Memory B cell (primary cell): ENCODE results near the gene HSPA4L.
A peak's percentile ranks its signal among the peaks of the same experiment; 100 is the strongest.

Source experiments
- ATAC-seq: fragments of 150-1000 bp; cut with Tn5 transposase; 2 replicates; pipeline ENCODE4 v1.10.0; 2021; ENCODE audit warnings: low read depth, mild to moderate bottlenecking, moderate library complexity
- DNase-seq, 2 donors: peaks; one replicate each; pipeline ENCODE4 v3.0.0; 2022; ENCODE audit warnings: low spot score in 2 of 2
- H3K27ac Mint-ChIP-seq: one replicate; pipeline ENCODE4 v1.8.0; 2022; ENCODE audit warnings: mild to moderate bottlenecking, moderate library complexity, mixed read lengths
- H3K27me3 Mint-ChIP-seq: one replicate; pipeline ENCODE4 v1.8.0; 2022; ENCODE audit warnings: mixed read lengths
- H3K36me3 Mint-ChIP-seq: one replicate; pipeline ENCODE4 v1.8.0; 2022; ENCODE audit warnings: mild to moderate bottlenecking, mixed read lengths
- H3K4me1 Mint-ChIP-seq: one replicate; pipeline ENCODE4 v1.8.0; 2022; ENCODE audit warnings: mixed read lengths
- H3K4me3 Mint-ChIP-seq: one replicate; pipeline ENCODE4 v1.8.0; 2022; ENCODE audit warnings: mild to moderate bottlenecking, moderate library complexity, mixed read lengths
- H3K9me3 Mint-ChIP-seq: one replicate; pipeline ENCODE4 v1.8.0; 2022; ENCODE audit warnings: mixed read lengths

HSPA4L gene

GRCh38 chr4:127782275-127783025 lies at the start of gene HSPA4L:
TSS of gene HSPA4L (plus strand) at chr4:127782322. CDS start at chr4:127782551, 229 bp downstream.
- peak within 1 kb of the TSS; percentile 92 for H3K4me3 Mint-ChIP-seq
- H3K4me1 Mint-ChIP-seq, result peaks cover 10% of the 10 kb centered on the region
- peak within 1 kb of the TSS; percentile 52 for H3K27ac Mint-ChIP-seq
- peaks cover 15% of the 10 kb centered on the region for H3K27me3 Mint-ChIP-seq
- peaks cover 2% of the 10 kb centered on the region for H3K36me3 Mint-ChIP-seq
- no peaks in the 10 kb centered on the region for H3K9me3 Mint-ChIP-seq
- ATAC-seq (peak; percentile 62), DNase-seq (peak; percentile 39 to 45)

DNA sequence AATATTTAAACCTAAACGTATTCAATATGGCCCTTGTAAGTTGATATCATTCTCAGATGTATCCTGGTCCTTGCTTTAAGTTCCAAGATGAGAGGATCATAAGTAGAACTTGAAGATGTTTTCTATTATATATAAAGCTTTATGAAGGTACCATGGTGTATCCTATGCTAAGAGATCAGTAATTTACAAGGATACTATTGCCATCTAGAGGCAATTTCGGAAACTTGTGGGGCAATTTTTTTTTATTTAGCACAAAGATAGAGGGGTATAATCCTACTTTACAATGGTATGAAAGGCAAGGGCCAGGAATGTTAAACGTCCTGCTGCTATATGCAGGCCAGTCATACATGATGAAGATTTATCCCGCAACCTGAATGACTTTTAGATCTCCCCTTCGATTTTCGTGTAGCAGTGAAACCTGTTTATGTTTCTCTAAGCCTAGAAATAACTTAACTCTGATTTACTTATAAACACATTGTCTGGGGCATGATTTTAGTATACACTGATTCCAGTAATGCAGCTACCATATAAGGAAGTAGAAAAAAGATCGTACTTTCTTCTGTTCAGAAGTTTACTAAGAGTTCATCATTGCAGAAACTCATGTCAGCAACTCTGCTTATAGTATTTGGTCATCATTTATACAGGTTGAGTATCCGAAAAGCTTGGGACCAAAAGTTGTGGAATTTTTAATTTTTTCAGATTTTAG lies 49.3 kb upstream of the HSPA4L start:
- H3K4me3 Mint-ChIP-seq, result no peak overlapping the region
- no peaks in the 10 kb centered on the region for H3K36me3 Mint-ChIP-seq

GRCh38 chr4:127734976-127735375 lies 47.1 kb upstream of the HSPA4L start:
- no peak overlapping the region for H3K4me3 Mint-ChIP-seq
- H3K27me3 Mint-ChIP-seq, result no peaks in the 10 kb centered on the region
- ATAC-seq (no peak), DNase-seq (no peak)
- no peak overlapping the region for H3K27ac Mint-ChIP-seq
- H3K4me1 Mint-ChIP-seq, result no peaks in the 10 kb centered on the region
- H3K9me3 Mint-ChIP-seq, result no peaks in the 10 kb centered on the region
- no peaks in the 10 kb centered on the region for H3K36me3 Mint-ChIP-seq

More for the DNA sequence above, 49.3 kb upstream of the HSPA4L start:
- Mint-ChIP-seq H3K27me3 (no peaks in the 10 kb centered on the region), H3K4me1 (no peaks in the 10 kb centered on the region), H3K9me3 (no peaks in the 10 kb centered on the region), H3K27ac (no peak overlapping the region)
- DNase-seq (no peak), ATAC-seq (no peak)

GRCh38 chr4:127737295-127737694 lies 44.8 kb upstream of the HSPA4L start:
- DNase-seq (no peak), ATAC-seq (no peak)
- Mint-ChIP-seq H3K4me3 (no peak overlapping the region), H3K4me1 (no peaks in the 10 kb centered on the region), H3K36me3 (no peaks in the 10 kb centered on the region), H3K27me3 (no peaks in the 10 kb centered on the region), H3K27ac (no peak overlapping the region), H3K9me3 (peaks cover 3% of the 10 kb centered on the region)

- DNase-seq, result no peak
- ATAC-seq, result no peak
- Mint-ChIP-seq H3K4me3 (no peak overlapping the region), H3K9me3 (peaks cover 7% of the 10 kb centered on the region), H3K27me3 (peaks cover 6% of the 10 kb centered on the region), H3K36me3 (no peaks in the 10 kb centered on the region), H3K27ac (no peak overlapping the region), H3K4me1 (no peaks in the 10 kb centered on the region)
These were observed 40.9 kb upstream of the HSPA4L start for GRCh38 chr4:127741247-127741646.

GRCh38 chr4:127747883-127748282 lies 34.2 kb upstream of the HSPA4L start:
- ATAC-seq (no peak), DNase-seq (no peak)
- peaks cover 11% of the 10 kb centered on the region for H3K27me3 Mint-ChIP-seq
- H3K4me1 Mint-ChIP-seq, result no peaks in the 10 kb centered on the region
- no peak overlapping the region for H3K27ac Mint-ChIP-seq
- no peak overlapping the region for H3K4me3 Mint-ChIP-seq
- H3K9me3 Mint-ChIP-seq, result no peaks in the 10 kb centered on the region
- no peaks in the 10 kb centered on the region for H3K36me3 Mint-ChIP-seq

GRCh38 chr4:127748957-127749356 lies 33.2 kb upstream of the HSPA4L start:
- DNase-seq (no peak), ATAC-seq (no peak)
- Mint-ChIP-seq H3K4me1 (no peaks in the 10 kb centered on the region), H3K36me3 (no peaks in the 10 kb centered on the region), H3K4me3 (no peak overlapping the region), H3K27ac (no peak overlapping the region), H3K9me3 (peaks cover 3% of the 10 kb centered on the region), H3K27me3 (peaks cover 11% of the 10 kb centered on the region)

- DNase-seq (no peak), ATAC-seq (no peak)
- no peak overlapping the region for H3K4me3 Mint-ChIP-seq
- no peak overlapping the region for H3K27ac Mint-ChIP-seq
- H3K4me1 Mint-ChIP-seq, result no peaks in the 10 kb centered on the region
- H3K27me3 Mint-ChIP-seq, result peaks cover 3% of the 10 kb centered on the region
- H3K9me3 Mint-ChIP-seq, result peaks cover 13% of the 10 kb centered on the region
- no peaks in the 10 kb centered on the region for H3K36me3 Mint-ChIP-seq
These were observed 25.2 kb upstream of the HSPA4L start for GRCh38 chr4:127756906-127757305.

GRCh38 chr4:127759228-127759820 lies 22.8 kb upstream of the HSPA4L start:
- DNase-seq (no peak), ATAC-seq (no peak)
- Mint-ChIP-seq H3K27me3 (peaks cover 2% of the 10 kb centered on the region), H3K9me3 (peaks cover 10% of the 10 kb centered on the region), H3K36me3 (no peaks in the 10 kb centered on the region), H3K27ac (no peak overlapping the region), H3K4me3 (no peak overlapping the region), H3K4me1 (no peaks in the 10 kb centered on the region)

- Mint-ChIP-seq H3K9me3 (peaks cover 10% of the 10 kb centered on the region), H3K27ac (no peak overlapping the region), H3K27me3 (peaks cover 2% of the 10 kb centered on the region), H3K36me3 (no peaks in the 10 kb centered on the region), H3K4me1 (no peaks in the 10 kb centered on the region), H3K4me3 (no peak overlapping the region)
- ATAC-seq, result no peak
- DNase-seq, result no peak
These were observed 22.2 kb upstream of the HSPA4L start for GRCh38 chr4:127759893-127760292.

DNA sequence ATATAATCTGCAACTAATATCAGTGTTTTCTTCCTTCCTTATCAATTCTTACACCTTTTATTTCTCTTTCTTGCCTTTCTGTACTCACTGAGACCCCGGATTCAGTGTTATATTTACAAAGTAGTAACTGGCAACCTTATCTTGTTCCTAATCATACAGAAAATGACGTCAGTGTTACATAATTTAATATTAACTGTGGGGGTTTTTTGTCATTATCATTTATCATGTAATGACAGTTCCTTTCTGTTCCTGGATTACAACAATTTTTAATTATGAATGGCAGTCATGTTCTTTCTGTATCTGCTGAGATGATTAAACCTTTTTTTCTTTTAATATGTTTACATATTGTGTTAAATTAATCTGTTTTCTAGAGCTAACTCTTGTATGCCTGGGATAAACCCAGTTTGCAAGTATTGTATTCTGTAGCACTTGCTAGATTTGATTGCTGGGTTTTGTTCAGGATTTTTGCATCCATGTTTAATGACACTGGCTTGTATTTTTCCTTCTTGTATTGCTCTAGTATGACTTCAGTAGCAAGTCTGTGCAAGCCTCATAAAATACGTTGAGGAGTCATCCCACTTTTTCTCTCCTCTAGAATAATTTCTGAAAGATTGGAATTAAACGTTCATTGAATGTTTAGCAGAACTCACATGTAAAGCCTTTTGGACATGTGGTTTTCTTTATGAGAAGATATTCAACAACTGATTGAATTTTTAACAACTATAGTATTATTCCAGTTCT lies 10.4 kb upstream of the HSPA4L start:
- Mint-ChIP-seq H3K4me1 (no peaks in the 10 kb centered on the region), H3K4me3 (no peak overlapping the region), H3K9me3 (no peaks in the 10 kb centered on the region), H3K36me3 (no peaks in the 10 kb centered on the region), H3K27me3 (peaks cover 8% of the 10 kb centered on the region), H3K27ac (no peak overlapping the region)
- no peak for DNase-seq
- no peak for ATAC-seq

DNA sequence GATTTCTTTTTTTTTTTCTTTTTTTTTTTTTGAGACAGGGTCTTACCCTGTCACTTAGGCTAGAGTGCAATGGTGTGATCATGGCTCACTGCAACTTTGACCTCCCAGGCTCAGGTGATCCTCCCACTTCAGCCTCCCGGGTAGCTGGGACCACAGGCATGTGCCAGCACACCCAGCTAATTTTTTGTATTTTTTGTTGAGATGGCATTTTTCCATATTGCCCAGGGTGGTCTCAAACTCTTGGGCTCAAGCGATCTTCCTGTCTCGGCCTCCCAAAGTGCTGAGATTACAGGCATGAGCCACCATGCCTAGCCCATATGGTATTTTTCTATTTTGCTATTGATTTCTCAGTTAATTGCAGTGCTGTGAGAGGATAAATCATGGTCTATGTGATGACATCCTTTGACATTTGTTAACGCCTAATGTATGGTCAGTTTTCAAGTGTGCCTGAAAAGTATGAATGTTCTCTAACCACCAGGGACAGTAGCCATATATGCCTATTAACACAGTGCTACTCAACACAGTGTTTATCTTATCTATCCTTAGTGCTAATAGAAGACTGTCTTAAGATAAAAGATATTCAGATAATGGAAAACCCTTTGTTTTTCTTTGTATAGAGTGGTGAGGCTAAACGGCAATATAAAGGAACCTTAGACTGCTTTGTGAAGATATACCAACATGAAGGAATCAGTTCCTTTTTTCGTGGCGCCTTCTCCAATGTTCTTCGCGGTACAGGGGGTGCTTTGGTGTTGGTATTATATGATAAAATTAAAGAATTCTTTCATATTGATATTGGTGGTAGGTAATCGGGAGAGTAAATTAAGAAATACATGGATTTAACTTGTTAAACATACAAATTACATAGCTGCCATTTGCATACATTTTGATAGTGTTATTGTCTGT lies 9.1 kb upstream of the HSPA4L start:
- peaks cover 8% of the 10 kb centered on the region for H3K27me3 Mint-ChIP-seq
- no peak overlapping the region for H3K27ac Mint-ChIP-seq
- no peaks in the 10 kb centered on the region for H3K36me3 Mint-ChIP-seq
- ATAC-seq (no peak), DNase-seq (no peak)
- no peaks in the 10 kb centered on the region for H3K4me1 Mint-ChIP-seq
- no peaks in the 10 kb centered on the region for H3K9me3 Mint-ChIP-seq
- no peak overlapping the region for H3K4me3 Mint-ChIP-seq

- Mint-ChIP-seq H3K4me3 (no peak overlapping the region), H3K9me3 (no peaks in the 10 kb centered on the region), H3K27ac (no peak overlapping the region), H3K4me1 (no peaks in the 10 kb centered on the region), H3K27me3 (peaks cover 12% of the 10 kb centered on the region), H3K36me3 (no peaks in the 10 kb centered on the region)
- ATAC-seq, result no peak
- DNase-seq, result no peak
These were observed 6.3 kb upstream of the HSPA4L start for GRCh38 chr4:127775843-127776242.
